Neural progenitor cell (in vitro differentiated cells): ENCODE results near the gene CHCHD1. TPM values are rescaled to one million over a fixed set of nuclear protein-coding genes. Genes with fewer than 3 reads are reported as not detected.

Experiments
- DNase-seq: peaks from one replicate; pipeline ENCODE4 v3.0.0-alpha.2; 2016; ENCODE audit warnings: low spot score
- H2AFZ ChIP-seq: fragments of 200-600 bp; sonication (generic); replicated peaks from 2 replicates; pipeline ENCODE4 v1.6.1; 2016; ENCODE audit warnings: antibody characterized with exemption
- H3F3A ChIP-seq: fragments of 200-600 bp; sonication (generic); 2 replicates; pipeline ENCODE4 v1.6.1; 2016; ENCODE audit warnings: antibody characterized with exemption, low read depth
- H3K27ac ChIP-seq: fragments of 200-600 bp; sonication (generic); 2 replicates; pipeline ENCODE4 v1.5.1; 2016; ENCODE audit warnings: mild to moderate bottlenecking
- H3K27me3 ChIP-seq: fragments of 200-600 bp; sonication (generic); 2 replicates; pipeline ENCODE4 v1.6.1; 2016; ENCODE audit warnings: mild to moderate bottlenecking, moderate library complexity
- H3K36me3 ChIP-seq: fragments of 200-600 bp; sonication (generic); 2 replicates; pipeline ENCODE4 v1.5.1; 2016
- H3K4me1 ChIP-seq: fragments of 200-600 bp; sonication (generic); 2 replicates; pipeline ENCODE4 v1.6.1; 2016; ENCODE audit warnings: mixed run types
- H3K4me2 ChIP-seq: fragments of 200-600 bp; sonication (generic); 2 replicates; pipeline ENCODE4 v1.6.1; 2016
- H3K4me3 ChIP-seq: fragments of 200-600 bp; sonication (generic); 2 replicates; pipeline ENCODE4 v1.5.1; 2016
- H3K79me2 ChIP-seq: fragments of 200-600 bp; sonication (generic); 2 replicates; pipeline ENCODE4 v1.6.1; 2016; ENCODE audit warnings: low read depth
- H3K9ac ChIP-seq: fragments of 200-600 bp; sonication (generic); 2 replicates; pipeline ENCODE4 v1.6.1; 2016
- H3K9me3 ChIP-seq: fragments of 200-600 bp; sonication (generic); 2 replicates; pipeline ENCODE4 v1.5.1; 2016; ENCODE audit warnings: low read depth
- H4K20me1 ChIP-seq: fragments of 200-600 bp; sonication (generic); 2 replicates; pipeline ENCODE4 v1.6.1; 2016; ENCODE audit warnings: low read depth
- H3K27ac Mint-ChIP-seq: 3 replicates; pipeline ENCODE4 v1.8.0; 2021; ENCODE audit warnings: mixed read lengths
- H3K27me3 Mint-ChIP-seq: 2 replicates; pipeline ENCODE4 v1.8.0; 2022; ENCODE audit warnings: low read depth, mild to moderate bottlenecking, inconsistent platforms, moderate library complexity, mixed read lengths; ENCODE audit not compliant: insufficient read depth
- H3K36me3 Mint-ChIP-seq: 3 replicates; pipeline ENCODE4 v1.8.0; 2021; ENCODE audit warnings: mixed read lengths
- H3K4me1 Mint-ChIP-seq: 3 replicates; pipeline ENCODE4 v1.8.0; 2021; ENCODE audit warnings: mixed read lengths
- H3K4me3 Mint-ChIP-seq: 3 replicates; pipeline ENCODE4 v1.8.0; 2021; ENCODE audit warnings: mild to moderate bottlenecking, moderate library complexity, mixed read lengths
- H3K9me3 Mint-ChIP-seq: 3 replicates; pipeline ENCODE4 v1.8.0; 2020; ENCODE audit warnings: mixed read lengths
- EZH2 ChIP-seq: fragments of 200-600 bp; sonication (generic); IDR thresholded peaks from 2 replicates; pipeline ENCODE4 v1.6.1; 2017; ENCODE audit warnings: antibody characterized with exemption, mild to moderate bottlenecking, moderate library complexity
- EZH2phosphoT487 ChIP-seq: fragments of 200-600 bp; sonication (generic); IDR thresholded peaks from 2 replicates; pipeline ENCODE4 v1.6.1; 2017; ENCODE audit warnings: antibody characterized with exemption
- total RNA-seq: library from RNA; depleted of rRNA; stranded (reverse); fragments of >200 nt; gene quantifications from 2 replicates; pipeline ENCODE4 v1.2.3, GENCODE V29; 2015; ENCODE audit warnings: low replicate concordance
- TF ChIP-seq, protein P1 (sequence below): fragments of 200-600 bp; sonication (generic); IDR thresholded peaks from 2 replicates; pipeline ENCODE4 v1.5.1; 2017; ENCODE audit warnings: antibody characterized with exemption, mild to moderate bottlenecking

Gene CHCHD1
- total RNA-seq, 1 donor from 2014 or later = 66.7 TPM

DNA sequence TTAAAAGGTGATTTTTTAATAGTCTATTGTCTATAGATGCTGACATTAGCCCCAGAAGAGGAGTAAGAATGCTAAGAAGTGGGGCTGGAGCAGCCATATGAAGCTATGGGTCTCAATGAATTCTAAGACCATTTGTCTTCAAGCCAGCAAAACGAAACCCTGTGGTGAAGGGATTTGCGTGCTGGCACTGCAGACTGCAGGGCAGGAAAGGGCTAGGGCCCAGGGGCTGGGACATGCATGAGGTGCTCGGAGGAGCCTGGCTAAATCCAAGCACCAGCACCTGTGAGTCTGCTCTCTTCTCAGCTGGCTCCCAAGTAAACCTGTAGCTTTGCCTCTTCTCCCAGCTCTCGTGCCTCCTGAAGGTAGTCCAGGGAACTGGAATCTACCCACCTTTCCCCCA lies 30.8 kb downstream of the CHCHD1 start:
- peaks cover 5% of the 10 kb centered on the region for H3K27me3 Mint-ChIP-seq
- Histone ChIP-seq H3K4me1 (peaks cover 16% of the 10 kb centered on the region), H3K4me2 (peak overlapping the region; percentile 70), H4K20me1 (peaks cover 19% of the 10 kb centered on the region), H3K27ac (no peak overlapping the region), H3K4me3 (peak overlapping the region; percentile 73), H3K9me3 (no peaks in the 10 kb centered on the region), H3F3A (peaks cover 14% of the 10 kb centered on the region), H3K9ac (no peak overlapping the region), H3K36me3 (no peaks in the 10 kb centered on the region), H3K27me3 (no peaks in the 10 kb centered on the region), H3K79me2 (peaks cover 8% of the 10 kb centered on the region), H2AFZ (no peak overlapping the region)
- peaks cover 9% of the 10 kb centered on the region for H3K36me3 Mint-ChIP-seq
- H3K4me1 Mint-ChIP-seq = peaks cover 17% of the 10 kb centered on the region
- H3K9me3 Mint-ChIP-seq = no peaks in the 10 kb centered on the region
- DNase-seq = peak; percentile 83
- H3K4me3 Mint-ChIP-seq = peak overlapping the region; percentile 78
- H3K27ac Mint-ChIP-seq = no peak overlapping the region
- TF ChIP-seq EZH2phosphoT487 = no peak
- TF ChIP-seq, protein P1, sequence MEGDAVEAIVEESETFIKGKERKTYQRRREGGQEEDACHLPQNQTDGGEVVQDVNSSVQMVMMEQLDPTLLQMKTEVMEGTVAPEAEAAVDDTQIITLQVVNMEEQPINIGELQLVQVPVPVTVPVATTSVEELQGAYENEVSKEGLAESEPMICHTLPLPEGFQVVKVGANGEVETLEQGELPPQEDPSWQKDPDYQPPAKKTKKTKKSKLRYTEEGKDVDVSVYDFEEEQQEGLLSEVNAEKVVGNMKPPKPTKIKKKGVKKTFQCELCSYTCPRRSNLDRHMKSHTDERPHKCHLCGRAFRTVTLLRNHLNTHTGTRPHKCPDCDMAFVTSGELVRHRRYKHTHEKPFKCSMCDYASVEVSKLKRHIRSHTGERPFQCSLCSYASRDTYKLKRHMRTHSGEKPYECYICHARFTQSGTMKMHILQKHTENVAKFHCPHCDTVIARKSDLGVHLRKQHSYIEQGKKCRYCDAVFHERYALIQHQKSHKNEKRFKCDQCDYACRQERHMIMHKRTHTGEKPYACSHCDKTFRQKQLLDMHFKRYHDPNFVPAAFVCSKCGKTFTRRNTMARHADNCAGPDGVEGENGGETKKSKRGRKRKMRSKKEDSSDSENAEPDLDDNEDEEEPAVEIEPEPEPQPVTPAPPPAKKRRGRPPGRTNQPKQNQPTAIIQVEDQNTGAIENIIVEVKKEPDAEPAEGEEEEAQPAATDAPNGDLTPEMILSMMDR = no peak
- no peak for TF ChIP-seq EZH2

DNA sequence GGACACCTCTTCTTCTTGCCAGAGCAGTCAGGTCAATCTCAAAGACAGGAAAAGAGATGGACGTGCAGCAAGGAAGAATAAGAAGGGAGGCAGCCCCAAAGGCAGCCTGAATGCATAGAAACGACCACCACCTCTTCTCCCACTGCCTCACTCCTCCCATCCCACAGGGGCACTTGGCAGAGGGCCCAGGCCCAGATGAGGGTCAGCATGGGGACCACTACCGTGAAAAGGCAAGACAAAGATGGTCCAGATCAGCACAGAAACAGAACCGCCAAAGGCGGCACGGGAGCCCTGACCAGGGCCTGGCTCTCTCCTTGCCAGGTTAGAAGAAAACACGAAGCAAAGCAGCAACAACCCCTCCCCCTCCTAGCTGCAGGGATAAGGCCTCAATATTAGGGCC lies 31.5 kb downstream of the CHCHD1 start:
- no peaks in the 10 kb centered on the region for H3K36me3 ChIP-seq
- peaks cover 14% of the 10 kb centered on the region for H3F3A ChIP-seq
- H3K4me3 ChIP-seq = no peak overlapping the region
- Mint-ChIP-seq H3K4me3 (peak overlapping the region; percentile 56), H3K36me3 (peaks cover 9% of the 10 kb centered on the region), H3K9me3 (no peaks in the 10 kb centered on the region), H3K27me3 (peaks cover 5% of the 10 kb centered on the region), H3K27ac (no peak overlapping the region), H3K4me1 (peaks cover 17% of the 10 kb centered on the region)
- TF ChIP-seq EZH2phosphoT487 (no peak), EZH2 (no peak)
- TF ChIP-seq, protein P1 = no peak
- H3K4me2 ChIP-seq = no peak overlapping the region
- no peak overlapping the region for H2AFZ ChIP-seq
- peaks cover 16% of the 10 kb centered on the region for H3K4me1 ChIP-seq
- no peak overlapping the region for H3K27ac ChIP-seq
- H3K79me2 ChIP-seq = peaks cover 8% of the 10 kb centered on the region
- H3K27me3 ChIP-seq = no peaks in the 10 kb centered on the region
- DNase-seq = no peak
- no peak overlapping the region for H3K9ac ChIP-seq
- H4K20me1 ChIP-seq = peaks cover 14% of the 10 kb centered on the region
- H3K9me3 ChIP-seq = no peaks in the 10 kb centered on the region

DNA sequence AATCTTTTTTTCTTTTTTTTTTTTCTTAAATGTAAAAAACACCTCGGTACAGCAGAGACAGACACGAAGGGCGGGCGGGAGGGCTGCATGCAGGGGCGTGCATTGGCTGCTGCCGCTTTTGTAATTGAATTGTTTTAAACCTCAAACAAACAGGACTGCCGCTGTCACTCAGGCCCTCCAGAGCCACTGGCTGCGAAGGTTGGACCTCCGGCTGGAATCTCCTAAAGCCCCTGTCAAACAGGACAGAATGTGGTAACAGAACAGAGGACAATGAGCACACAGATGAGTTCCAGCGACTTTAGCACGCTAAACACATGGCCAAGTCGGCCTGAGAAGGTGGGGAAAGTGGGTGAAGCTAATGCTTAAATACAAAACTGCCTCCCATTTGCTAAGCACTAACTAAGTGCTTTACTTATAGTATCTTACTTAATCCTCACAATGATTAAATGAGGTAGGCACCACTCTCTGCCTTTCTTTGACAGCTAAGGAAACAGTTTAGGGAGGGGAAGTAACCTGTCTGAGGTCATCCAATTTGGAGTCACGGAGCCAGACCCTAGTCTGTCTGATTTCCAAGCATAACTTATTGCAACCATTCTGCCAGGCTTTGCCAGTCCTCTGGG lies 32.5 kb downstream of the CHCHD1 start:
- Histone ChIP-seq H3K27me3 (no peaks in the 10 kb centered on the region), H3K27ac (no peak overlapping the region), H3F3A (peaks cover 14% of the 10 kb centered on the region), H3K36me3 (no peaks in the 10 kb centered on the region), H3K79me2 (peaks cover 8% of the 10 kb centered on the region), H3K4me3 (no peak overlapping the region), H3K4me1 (peaks cover 16% of the 10 kb centered on the region), H4K20me1 (peaks cover 13% of the 10 kb centered on the region), H2AFZ (no peak overlapping the region), H3K4me2 (no peak overlapping the region), H3K9me3 (no peaks in the 10 kb centered on the region), H3K9ac (no peak overlapping the region)
- H3K27me3 Mint-ChIP-seq = peaks cover 5% of the 10 kb centered on the region
- H3K9me3 Mint-ChIP-seq = no peaks in the 10 kb centered on the region
- H3K27ac Mint-ChIP-seq = no peak overlapping the region
- peaks cover 6% of the 10 kb centered on the region for H3K36me3 Mint-ChIP-seq
- H3K4me1 Mint-ChIP-seq = peaks cover 17% of the 10 kb centered on the region
- H3K4me3 Mint-ChIP-seq = no peak overlapping the region
- no peak for TF ChIP-seq EZH2phosphoT487
- no peak for TF ChIP-seq EZH2
- TF ChIP-seq, protein P1 = no peak
- DNase-seq = no peak
